ENCODE data around the gene CALD1. TPM values are rescaled to one million over a fixed set of nuclear protein-coding genes. Genes with fewer than 3 reads are reported as not detected.

The CALD1 gene
- total and polyA plus RNA-seq, 10 donors = 42.4 to 333 (median 212) TPM

- H3K4me1 ChIP-seq = peaks cover 0 to 19% (median 1%) of the 10 kb centered on the region in 6 donors
- no peak overlapping the region for H3K27ac ChIP-seq
- DNase-seq = no peak
- no peak overlapping the region for H3K4me3 ChIP-seq
- TF ChIP-seq POLR2AphosphoS5 (IDR thresholded peaks at IDR 0.05) = no peak
- TF ChIP-seq, protein P1, sequence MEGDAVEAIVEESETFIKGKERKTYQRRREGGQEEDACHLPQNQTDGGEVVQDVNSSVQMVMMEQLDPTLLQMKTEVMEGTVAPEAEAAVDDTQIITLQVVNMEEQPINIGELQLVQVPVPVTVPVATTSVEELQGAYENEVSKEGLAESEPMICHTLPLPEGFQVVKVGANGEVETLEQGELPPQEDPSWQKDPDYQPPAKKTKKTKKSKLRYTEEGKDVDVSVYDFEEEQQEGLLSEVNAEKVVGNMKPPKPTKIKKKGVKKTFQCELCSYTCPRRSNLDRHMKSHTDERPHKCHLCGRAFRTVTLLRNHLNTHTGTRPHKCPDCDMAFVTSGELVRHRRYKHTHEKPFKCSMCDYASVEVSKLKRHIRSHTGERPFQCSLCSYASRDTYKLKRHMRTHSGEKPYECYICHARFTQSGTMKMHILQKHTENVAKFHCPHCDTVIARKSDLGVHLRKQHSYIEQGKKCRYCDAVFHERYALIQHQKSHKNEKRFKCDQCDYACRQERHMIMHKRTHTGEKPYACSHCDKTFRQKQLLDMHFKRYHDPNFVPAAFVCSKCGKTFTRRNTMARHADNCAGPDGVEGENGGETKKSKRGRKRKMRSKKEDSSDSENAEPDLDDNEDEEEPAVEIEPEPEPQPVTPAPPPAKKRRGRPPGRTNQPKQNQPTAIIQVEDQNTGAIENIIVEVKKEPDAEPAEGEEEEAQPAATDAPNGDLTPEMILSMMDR (IDR thresholded peaks at IDR 0.05 in 8 of 11, conservative IDR thresholded peaks at IDR 0.05 in 3 of 11) = no peak
- no peak for TF ChIP-seq POLR2A (IDR thresholded peaks at IDR 0.05)
- H3K9me3 ChIP-seq = no peaks in the 10 kb centered on the region
- intact Hi-C loops (cut with DNase I; ENCODE audit: low total_unique reads) = no loop called here
- peaks cover 0 to 15% (median 0%) of the 10 kb centered on the region in 6 donors for H3K36me3 ChIP-seq
- H3K27me3 ChIP-seq (replicated peaks in 1 of 7) = no peaks in the 10 kb centered on the region
Measured at GRCh38 chr7:134842062-134842461, 62.6 kb downstream of the CALD1 start.

- no peaks in the 10 kb centered on the region for H3K27me3 ChIP-seq (replicated peaks in 1 of 7)
- no peaks in the 10 kb centered on the region for H3K9me3 ChIP-seq
- TF ChIP-seq POLR2AphosphoS5 (IDR thresholded peaks at IDR 0.05) = peak in 1 of 3 donors; percentile 12
- TF ChIP-seq POLR2A (IDR thresholded peaks at IDR 0.05) = no peak
- intact Hi-C loops (cut with DNase I; ENCODE audit: low total_unique reads) = no loop called here
- no peak overlapping the region for H3K27ac ChIP-seq
- H3K36me3 ChIP-seq = peaks cover 0 to 15% (median 0%) of the 10 kb centered on the region in 6 donors
- no peak for DNase-seq
- H3K4me1 ChIP-seq = peaks cover 0 to 19% (median 1%) of the 10 kb centered on the region in 6 donors
- WGBS, 5 donors = 57 to 71% (median 63%) methylated on average over 8 of the region's 8 CpGs
- H3K4me3 ChIP-seq = no peak overlapping the region
Measured at GRCh38 chr7:134842886-134843430, 63.5 kb downstream of the CALD1 start.

DNA sequence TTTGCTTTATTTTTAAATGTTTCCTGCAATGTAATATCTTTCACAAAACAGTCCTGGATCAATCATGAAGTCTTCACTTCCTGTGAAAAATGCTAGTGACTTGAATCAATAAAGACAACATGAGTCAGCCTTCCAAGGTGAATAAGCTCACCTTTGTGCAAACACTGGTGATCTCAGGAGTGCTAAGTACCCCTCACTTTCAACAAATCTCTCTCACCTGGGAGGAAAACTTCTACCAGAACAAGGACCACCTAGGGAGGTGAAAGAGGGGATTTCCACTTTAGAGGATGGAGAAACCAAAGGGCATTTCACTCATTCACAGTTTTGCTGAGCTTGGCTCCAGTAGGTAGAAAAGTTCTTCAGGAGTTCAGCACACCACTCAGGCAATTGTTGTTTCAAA, 64.8 kb downstream of the CALD1 start:
- Histone ChIP-seq H3K9me3 (no peaks in the 10 kb centered on the region), H3K4me3 (no peak overlapping the region), H3K36me3 (peaks cover 0 to 15% (median 0%) of the 10 kb centered on the region in 6 donors), H3K27me3 (replicated peaks in 1 of 7) (no peaks in the 10 kb centered on the region), H3K27ac (no peak overlapping the region), H3K4me1 (peaks cover 0 to 19% (median 1%) of the 10 kb centered on the region in 6 donors)
- intact Hi-C loops (cut with DNase I; ENCODE audit: low total_unique reads) = no loop called here
- DNase-seq = no peak
- TF ChIP-seq POLR2AphosphoS5 (IDR thresholded peaks at IDR 0.05) = no peak

- TF ChIP-seq POLR2AphosphoS5 (IDR thresholded peaks at IDR 0.05) (no peak), POLR2A (IDR thresholded peaks at IDR 0.05) (no peak)
- TF ChIP-seq, protein P1 (IDR thresholded peaks at IDR 0.05 in 8 of 11, conservative IDR thresholded peaks at IDR 0.05 in 3 of 11) = peak in 3 of 11 experiments; percentile 13 to 26 (median 14)
- Histone ChIP-seq H3K4me1 (peaks cover 0 to 23% (median 5%) of the 10 kb centered on the region in 6 donors), H3K27me3 (replicated peaks in 1 of 7) (no peaks in the 10 kb centered on the region), H3K36me3 (peaks cover 0 to 15% (median 0%) of the 10 kb centered on the region in 6 donors), H3K9me3 (no peaks in the 10 kb centered on the region), H3K27ac (no peak overlapping the region), H3K4me3 (no peak overlapping the region)
- 70 to 91% (median 76%) methylated on average over 3 of the region's 3 CpGs for WGBS, 5 donors
- DNase-seq = no peak
- intact Hi-C loops (cut with DNase I; ENCODE audit: low total_unique reads) = no loop called here
Measured at GRCh38 chr7:134845461-134845860, 66.0 kb downstream of the CALD1 start.

DNA sequence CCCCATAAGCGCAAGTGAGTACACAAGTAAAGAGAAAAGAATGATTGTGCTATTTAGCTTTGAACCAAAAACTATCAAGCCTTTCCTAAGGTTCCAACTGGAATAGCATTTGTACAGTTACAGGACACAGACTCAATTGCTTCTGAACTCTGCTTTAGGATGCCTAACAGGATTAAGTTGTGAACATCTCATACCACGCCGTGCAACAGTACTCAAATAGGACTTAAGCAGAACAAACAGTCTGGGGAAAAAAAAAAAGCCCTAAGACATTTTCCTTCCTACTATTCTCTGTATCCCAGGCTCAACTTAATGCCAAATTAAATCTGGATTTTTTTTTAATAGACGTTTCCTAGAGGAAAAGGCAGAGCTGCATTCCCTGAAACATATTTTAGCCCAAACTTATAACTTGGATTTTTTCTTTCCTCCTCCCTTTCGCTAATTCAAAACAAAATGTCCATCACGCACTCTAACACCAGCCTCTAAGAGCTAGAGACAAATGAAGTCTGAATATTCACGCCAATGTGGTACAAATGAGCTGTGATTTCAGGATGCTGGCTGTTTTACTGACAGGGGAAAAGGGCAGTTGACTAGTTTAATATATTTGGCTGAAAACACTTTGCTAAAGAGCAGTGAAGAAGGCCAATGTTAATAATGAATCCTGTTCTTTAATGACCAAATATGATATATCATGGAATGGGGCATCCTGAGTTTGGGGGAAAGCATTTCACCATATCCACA, 68.6 kb downstream of the CALD1 start:
- 77 to 93% (median 85%) methylated on average over 7 of the region's 7 CpGs for WGBS, 5 donors
- no peak overlapping the region for H3K4me3 ChIP-seq
- no peaks in the 10 kb centered on the region for H3K9me3 ChIP-seq
- intact Hi-C loops (cut with DNase I; ENCODE audit: low total_unique reads) = no loop called here
- H3K36me3 ChIP-seq = peaks cover 0 to 15% (median 0%) of the 10 kb centered on the region in 6 donors
- no peak for TF ChIP-seq POLR2AphosphoS5 (IDR thresholded peaks at IDR 0.05)
- peaks cover 0 to 21% (median 8%) of the 10 kb centered on the region in 6 donors for H3K4me1 ChIP-seq
- H3K27me3 ChIP-seq (replicated peaks in 1 of 7) = no peaks in the 10 kb centered on the region
- no peak overlapping the region for H3K27ac ChIP-seq
- no peak for DNase-seq

All from spleen (tissue), 11 donors.